IMR-90 (cell line): ENCODE measurements around the gene IL13. TPM values are rescaled to one million over a fixed set of nuclear protein-coding genes. Genes with fewer than 3 reads are reported as not detected.

Source experiments
- ATAC-seq: fragments of 200-7000 bp; cut with Tn5 transposase; 2 replicates; pipeline ENCODE4 v1.9.1; 2020; ENCODE audit warnings: low read depth, mild to moderate bottlenecking, moderate library complexity
- BruUV-seq: library from RNA; stranded (reverse); fragments of 400-500 nt; replicated peaks from 2 replicates; lab custom pipeline; 2021; lab: Mats Ljungman, UMichigan
- CTCF ChIA-PET: fragments of 300-600 bp; formaldehyde crosslinking; extraction: SDS; loops from one replicate; lab custom pipeline; 2021; ENCODE audit warnings: antibody characterized with exemption; lab: Yijun Ruan, JAX
- POLR2A ChIA-PET: fragments of 300-600 bp; sonication (Branson Sonifier 250); formaldehyde crosslinking; loops from one replicate; lab custom pipeline; 2022; ENCODE audit warnings: antibody characterized with exemption; ENCODE audit not compliant: unreplicated experiment; lab: Charles Lee
- DNase-seq: peaks from one replicate; pipeline ENCODE4 v3.0.0; 2013
- H2AFZ ChIP-seq: replicated peaks from 2 replicates; pipeline ENCODE3; 2013; ENCODE audit warnings: low read length, mild to moderate bottlenecking; ENCODE audit not compliant: poor library complexity
- H2AK5ac ChIP-seq: 2 replicates; pipeline ENCODE4 v1.6.1; 2013; ENCODE audit warnings: low read depth, low read length, inconsistent platforms
- H2AK9ac ChIP-seq: replicated peaks from 2 replicates; pipeline ENCODE3; 2013; ENCODE audit warnings: mild to moderate bottlenecking, low read depth, low read length, moderate library complexity; ENCODE audit not compliant: poor library complexity
- H2BK120ac ChIP-seq: 2 replicates; pipeline ENCODE4 v1.6.1; 2013; ENCODE audit warnings: low read depth, low read length, inconsistent platforms
- H2BK15ac ChIP-seq: 3 replicates; pipeline ENCODE4 v1.6.1; 2013; ENCODE audit warnings: low read depth, low read length, inconsistent platforms
- H2BK20ac ChIP-seq: 2 replicates; pipeline ENCODE4 v1.6.1; 2013; ENCODE audit warnings: low read depth, mild to moderate bottlenecking, inconsistent platforms, low read length, moderate library complexity
- H2BK5ac ChIP-seq: 2 replicates; pipeline ENCODE4 v1.6.1; 2013; ENCODE audit warnings: mild to moderate bottlenecking, low read depth, low read length, inconsistent platforms; ENCODE audit not compliant: poor library complexity, severe bottlenecking
- H3K14ac ChIP-seq: replicated peaks from 2 replicates; pipeline ENCODE4 v1.6.1; 2013; ENCODE audit warnings: low read depth, low read length, inconsistent platforms
- H3K18ac ChIP-seq: 2 replicates; pipeline ENCODE4 v1.6.1; 2013; ENCODE audit warnings: low read depth, low read length, control low read depth
- H3K23ac ChIP-seq: 2 replicates; pipeline ENCODE4 v1.6.1; 2013; ENCODE audit warnings: low read depth, low read length, inconsistent platforms
- H3K27ac ChIP-seq: 2 replicates; pipeline ENCODE4 v1.5.1; 2013; ENCODE audit warnings: mild to moderate bottlenecking, control low read depth, low read length; ENCODE audit not compliant: insufficient read depth
- H3K27me3 ChIP-seq: 2 replicates; pipeline ENCODE4 v1.6.1; 2013; ENCODE audit warnings: low read length; ENCODE audit not compliant: control insufficient read depth, insufficient read depth
- H3K36me3 ChIP-seq: 2 replicates; pipeline ENCODE4 v1.6.1; 2013; ENCODE audit warnings: low read length, mixed read lengths; ENCODE audit not compliant: control insufficient read depth, insufficient read depth
- H3K4ac ChIP-seq: 2 replicates; pipeline ENCODE4 v1.6.1; 2013; ENCODE audit warnings: low read depth, low read length, inconsistent platforms
- H3K4me1 ChIP-seq: 2 replicates; pipeline ENCODE4 v1.6.1; 2013; ENCODE audit warnings: low read length, mixed read lengths; ENCODE audit not compliant: control insufficient read depth, insufficient read depth
- H3K4me2 ChIP-seq: 2 replicates; pipeline ENCODE4 v1.6.1; 2013; ENCODE audit warnings: low read depth, mild to moderate bottlenecking, control low read depth, low read length, moderate library complexity
- H3K4me3 ChIP-seq: 2 replicates; pipeline ENCODE4 v1.5.1; 2013; ENCODE audit warnings: low read depth, mild to moderate bottlenecking, control low read depth, low read length, moderate library complexity; ENCODE audit not compliant: insufficient read depth
- H3K56ac ChIP-seq: 2 replicates; pipeline ENCODE4 v1.6.1; 2013; ENCODE audit warnings: low read length, inconsistent platforms; ENCODE audit not compliant: insufficient read depth; ENCODE audit errors: extremely low read depth
- H3K79me1 ChIP-seq, 2 experiments: 2 replicates each; pipeline ENCODE4 v1.6.1; 2013; ENCODE audit warnings: low read length in 2 of 2, inconsistent platforms in 1 of 2, low read depth in 1 of 2
- H3K9ac ChIP-seq: 2 replicates; pipeline ENCODE4 v1.6.1; 2013; ENCODE audit warnings: low read depth, low read length, control low read depth
- H3K9me1 ChIP-seq: 2 replicates; pipeline ENCODE4 v1.6.1; 2013; ENCODE audit warnings: low read length, inconsistent platforms; ENCODE audit not compliant: insufficient read depth
- H3K9me3 ChIP-seq: 2 replicates; pipeline ENCODE4 v1.6.1; 2013; ENCODE audit warnings: low read length; ENCODE audit not compliant: control insufficient read depth, insufficient read depth
- H4K20me1 ChIP-seq: 2 replicates; pipeline ENCODE4 v1.6.1; 2013; ENCODE audit warnings: low read length, inconsistent platforms; ENCODE audit not compliant: insufficient read depth
- H4K5ac ChIP-seq: 2 replicates; pipeline ENCODE4 v1.6.1; 2013; ENCODE audit warnings: mild to moderate bottlenecking, low read depth, low read length, control low read depth
- H4K8ac ChIP-seq, 2 experiments: 2 replicates each; pipeline ENCODE4 v1.6.1; 2013; ENCODE audit warnings: low read depth in 2 of 2, low read length in 2 of 2, control low read depth in 1 of 2, inconsistent platforms in 1 of 2
- H4K91ac ChIP-seq: 2 replicates; pipeline ENCODE4 v1.6.1; 2013; ENCODE audit warnings: low read depth, low read length, inconsistent platforms; ENCODE audit not compliant: insufficient read depth
- BHLHE40 ChIP-seq: fragments of 150-350 bp; IDR thresholded peaks from 2 replicates; pipeline ENCODE4 v1.6.1; 2016; ENCODE audit warnings: mild to moderate bottlenecking, low read depth, low read length
- CEBPB ChIP-seq: IDR thresholded peaks from 2 replicates; pipeline ENCODE4 v1.6.1; 2012; ENCODE audit warnings: low read depth, low read length, improper control_type of control experiment
- CHD1 ChIP-seq: IDR thresholded peaks from 2 replicates; pipeline ENCODE4 v1.6.1; 2012; ENCODE audit warnings: low read depth, low read length, improper control_type of control experiment
- FOS ChIP-seq: fragments of 150-350 bp; IDR thresholded peaks from 2 replicates; pipeline ENCODE4 v1.6.1; 2016; ENCODE audit warnings: low read depth, low read length
- MAFK ChIP-seq: IDR thresholded peaks from 2 replicates; pipeline ENCODE4 v1.6.1; 2012; ENCODE audit warnings: low read depth, low read length, improper control_type of control experiment
- MAZ ChIP-seq: IDR thresholded peaks from 2 replicates; pipeline ENCODE4 v1.6.1; 2012; ENCODE audit warnings: low read depth, mild to moderate bottlenecking, low read length, improper control_type of control experiment, moderate library complexity, borderline replicate concordance
- MXI1 ChIP-seq: IDR thresholded peaks from 2 replicates; pipeline ENCODE4 v1.6.1; 2012; ENCODE audit warnings: low read depth, mild to moderate bottlenecking, low read length, moderate library complexity, borderline replicate concordance
- NFE2L2 ChIP-seq: fragments of 150-350 bp; IDR thresholded peaks from 2 replicates; pipeline ENCODE4 v1.6.1; 2016; ENCODE audit warnings: low read depth, mild to moderate bottlenecking, low read length
- RAD21 ChIP-seq: IDR thresholded peaks from 2 replicates; pipeline ENCODE4 v1.6.1; 2012; ENCODE audit warnings: low read length, improper control_type of control experiment
- RCOR1 ChIP-seq: IDR thresholded peaks from 2 replicates; pipeline ENCODE4 v1.6.1; 2012; ENCODE audit warnings: mild to moderate bottlenecking, low read length, improper control_type of control experiment; ENCODE audit not compliant: insufficient replicate concordance
- RFX5 ChIP-seq: IDR thresholded peaks from 2 replicates; pipeline ENCODE4 v1.8.0; 2012; ENCODE audit warnings: low read depth, mild to moderate bottlenecking, low read length, moderate library complexity
- SMC3 ChIP-seq: fragments of 150-350 bp; IDR thresholded peaks from 2 replicates; pipeline ENCODE4 v1.6.1; 2016; ENCODE audit warnings: low read depth, mild to moderate bottlenecking, antibody characterized with exemption, low read length, moderate library complexity
- WGBS, 2 experiments: methylation state at CpG; one replicate each; pipeline versions ENCODE4 v1.1.5 to v1.1.7; 2013; ENCODE audit warnings: missing lambda C conversion rate in 2 of 2; ENCODE audit not compliant: insufficient read length in 1 of 2; ENCODE audit errors: extremely low coverage in 2 of 2; 5-methylcytosine and 5-hydroxymethylcytosine counted together
- dilution Hi-C: fragments of 300-500 bp; cut with HindIII; formaldehyde crosslinking; loops from one replicate; pipeline ENCODE4 v1.14.3; 2018; ENCODE audit warnings: low sequenced_read_pairs; ENCODE audit not compliant: unreplicated experiment
- in situ Hi-C: fragments of 300-500 bp; cut with MboI; formaldehyde crosslinking; loops from 3 replicates; pipeline ENCODE4 v1.14.3; 2019; ENCODE audit warnings: low sequenced_read_pairs, inconsistent platforms, mixed read lengths
- intact Hi-C: fragments of 100-400 bp; cut with micrococcal nuclease; formaldehyde crosslinking; loops from 2 replicates; pipeline ENCODE4 v1.10.0; 2022
- polyA plus RNA-seq, 3 experiments: library from polyadenylated mRNA; depleted of rRNA; stranded (reverse); fragments of >200 nt; gene quantifications; 2 replicates each; pipeline ENCODE4 v1.2.3, GENCODE V29; 2012; ENCODE audit warnings: low replicate concordance in 1 of 3
- total RNA-seq: library from RNA; depleted of rRNA; stranded (reverse); fragments of >200 nt; gene quantifications from 2 replicates; pipeline ENCODE4 v1.2.3, GENCODE V29; 2012
- TF ChIP-seq, protein P1 (sequence below): fragments of 150-350 bp; IDR thresholded peaks from 2 replicates; pipeline ENCODE4 v1.6.1; 2017; ENCODE audit warnings: mild to moderate bottlenecking, antibody characterized with exemption, low read length, low read depth
- TF ChIP-seq, protein P2 (sequence below): fragments of 150-350 bp; IDR thresholded peaks from 2 replicates; pipeline ENCODE4 v1.6.1; 2016; ENCODE audit warnings: low read depth, mild to moderate bottlenecking, low read length, moderate library complexity, borderline replicate concordance

Gene IL13
- total and polyA plus RNA-seq, 2 of the 4 experiments (the other 2 are of a cell fraction): not detected

DNA sequence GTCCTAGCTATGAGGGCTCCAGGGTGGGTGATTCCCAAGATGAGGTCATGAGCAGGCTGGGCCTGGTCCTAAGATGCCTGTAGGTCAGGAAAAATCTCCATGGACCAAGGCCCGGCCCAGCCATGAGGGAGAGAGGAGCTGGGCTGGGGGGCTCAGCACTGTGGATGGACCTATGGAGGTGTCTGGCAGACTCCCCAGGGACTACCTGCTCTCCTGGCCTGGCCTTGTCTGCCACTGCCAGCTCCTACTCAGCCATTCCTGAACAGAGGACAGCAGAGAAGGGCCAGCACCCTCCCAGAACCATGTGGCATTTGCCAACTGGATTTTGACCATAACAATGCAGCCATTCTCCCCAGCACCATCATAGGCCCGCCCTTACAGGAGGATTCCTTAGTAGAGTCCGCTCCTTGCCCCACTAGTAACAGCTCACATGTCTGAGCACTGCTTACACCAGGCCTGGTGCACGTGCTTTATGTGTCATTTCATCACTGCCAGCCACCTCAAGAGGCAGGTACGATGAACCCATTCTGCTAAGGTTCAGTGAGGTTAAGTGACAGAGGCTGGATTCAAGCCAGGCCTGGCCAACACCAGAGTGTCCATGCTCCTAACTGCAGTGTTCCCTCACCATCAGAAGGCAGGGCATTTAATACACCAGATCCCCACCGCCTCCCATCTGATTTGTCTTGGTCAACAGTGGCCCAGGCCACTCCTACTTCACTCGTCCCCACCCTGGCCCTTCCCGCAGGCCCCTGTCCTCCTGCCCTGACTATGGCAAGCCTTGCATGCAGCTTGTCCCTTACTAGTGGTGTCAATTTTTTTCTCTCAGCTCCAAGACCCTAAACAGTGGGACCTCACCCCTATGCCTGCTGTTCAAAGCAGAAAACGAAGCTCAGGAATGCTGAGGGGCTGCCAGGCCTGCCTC, 669 bp downstream of the IL13 start:
- dilution Hi-C loops: no loop called here
- H3K79me1 ChIP-seq: no peaks in the 10 kb centered on the region
- no peak overlapping the region for H2BK15ac ChIP-seq
- H2BK5ac ChIP-seq: no peak overlapping the region
- H2BK20ac ChIP-seq: no peak overlapping the region
- POLR2A ChIA-PET: no interaction called here
- no peak for DNase-seq
- intact Hi-C loops: no loop called here
- peaks cover 11% of the 10 kb centered on the region; the same call in 1 of the 2 replicates for H3K27me3 ChIP-seq
- H3K9me3 ChIP-seq: no peaks in the 10 kb centered on the region
- H3K23ac ChIP-seq: no peak overlapping the region
- H4K5ac ChIP-seq: no peak overlapping the region
- H4K20me1 ChIP-seq: no peaks in the 10 kb centered on the region
- H3K18ac ChIP-seq: no peak overlapping the region
- H3K9ac ChIP-seq: no peak overlapping the region
- no TSS peak for BruUV-seq
- no peaks in the 10 kb centered on the region for H3K36me3 ChIP-seq
- no peak overlapping the region for H4K91ac ChIP-seq
- H3K27ac ChIP-seq: no peak overlapping the region
- H2AK9ac ChIP-seq: no peak overlapping the region
- no peak overlapping the region for H3K14ac ChIP-seq
- CTCF ChIA-PET: no interaction called here
- no peak overlapping the region for H2AFZ ChIP-seq
- no peak overlapping the region for H2BK120ac ChIP-seq
- WGBS, 2 experiments: 92% methylated on average over 3 of the region's 9 CpGs; no CpG with 5 or more reads in 1 of the 2 experiments
- no peak overlapping the region for H4K8ac ChIP-seq
- no peak for ATAC-seq
- H3K4me2 ChIP-seq: no peak overlapping the region
- no peak overlapping the region for H3K4ac ChIP-seq
- H3K4me1 ChIP-seq: peaks cover 3% of the 10 kb centered on the region; the same call in 1 of the 2 replicates
- no peak overlapping the region for H3K56ac ChIP-seq
- no peak overlapping the region for H3K4me3 ChIP-seq
- in situ Hi-C loops: no loop called here
- peaks cover 3% of the 10 kb centered on the region; the same call in 1 of the 2 replicates for H3K9me1 ChIP-seq
- no peak overlapping the region for H2AK5ac ChIP-seq
- TF ChIP-seq BHLHE40 (no peak), SMC3 (no peak), MXI1 (no peak), CEBPB (no peak), MAFK (no peak), CHD1 (no peak), NFE2L2 (no peak), FOS (no peak), RCOR1 (no peak), MAZ (no peak), RFX5 (no peak), RAD21 (no peak)
- TF ChIP-seq, protein P1, sequence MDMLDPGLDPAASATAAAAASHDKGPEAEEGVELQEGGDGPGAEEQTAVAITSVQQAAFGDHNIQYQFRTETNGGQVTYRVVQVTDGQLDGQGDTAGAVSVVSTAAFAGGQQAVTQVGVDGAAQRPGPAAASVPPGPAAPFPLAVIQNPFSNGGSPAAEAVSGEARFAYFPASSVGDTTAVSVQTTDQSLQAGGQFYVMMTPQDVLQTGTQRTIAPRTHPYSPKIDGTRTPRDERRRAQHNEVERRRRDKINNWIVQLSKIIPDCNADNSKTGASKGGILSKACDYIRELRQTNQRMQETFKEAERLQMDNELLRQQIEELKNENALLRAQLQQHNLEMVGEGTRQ: no peak
- TF ChIP-seq, protein P2, sequence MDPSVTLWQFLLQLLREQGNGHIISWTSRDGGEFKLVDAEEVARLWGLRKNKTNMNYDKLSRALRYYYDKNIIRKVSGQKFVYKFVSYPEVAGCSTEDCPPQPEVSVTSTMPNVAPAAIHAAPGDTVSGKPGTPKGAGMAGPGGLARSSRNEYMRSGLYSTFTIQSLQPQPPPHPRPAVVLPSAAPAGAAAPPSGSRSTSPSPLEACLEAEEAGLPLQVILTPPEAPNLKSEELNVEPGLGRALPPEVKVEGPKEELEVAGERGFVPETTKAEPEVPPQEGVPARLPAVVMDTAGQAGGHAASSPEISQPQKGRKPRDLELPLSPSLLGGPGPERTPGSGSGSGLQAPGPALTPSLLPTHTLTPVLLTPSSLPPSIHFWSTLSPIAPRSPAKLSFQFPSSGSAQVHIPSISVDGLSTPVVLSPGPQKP: no peak
